Tongue (tissue), 3 donors: Measurements from ENCODE around the gene PDGFRB. TPM values are rescaled to one million over a fixed set of nuclear protein-coding genes. Genes with fewer than 3 reads are reported as not detected.

Experiments
- DNase-seq: peaks from one replicate; pipeline ENCODE4 v3.0.0-alpha.2; 2015
- small RNA-seq: library from RNA; depleted of rRNA; stranded (forward); fragments of <200 nt; gene quantifications from one replicate; pipeline ENCODE3, GENCODE V24; 2014; ENCODE audit warnings: low replicate concordance
- total RNA-seq: library from RNA; depleted of rRNA; stranded (reverse); fragments of >200 nt; gene quantifications from one replicate; pipeline ENCODE4 v1.2.3, GENCODE V29; 2014

PDGFRB gene
- total RNA-seq, 1 donor from 2014 or later: 129 TPM

- DNase-seq: no peak
Observed at GRCh38 chr5:150065886-150066285, 89.8 kb downstream of the PDGFRB start.

GRCh38 chr5:150065346-150065745 lies 90.3 kb downstream of the PDGFRB start:
- DNase-seq: no peak

GRCh38 chr5:150064681-150065220 lies 90.9 kb downstream of the PDGFRB start:
- no peak for DNase-seq

Small RNA genes within 50 kb of the gene (small RNA-seq; reads per million reads assigned to genes)
- gene RF00019: not detected

Other genes starting within 250 kb of the PDGFRB start
- 0.31 TPM for gene PDE6A, start 211.1 kb downstream of the PDGFRB start, total RNA-seq
- gene SLC26A2, start 195.1 kb downstream of the PDGFRB start, total RNA-seq: 20.1 TPM
- 2.1 TPM for gene TIGD6, start 155.2 kb downstream of the PDGFRB start, total RNA-seq
- gene HMGXB3, start 155.1 kb downstream of the PDGFRB start, total RNA-seq: 22.7 TPM
- gene CSF1R, start 69.3 kb downstream of the PDGFRB start, total RNA-seq: 21.6 TPM
- gene CDX1, start 10.9 kb upstream of the PDGFRB start, total RNA-seq: 0.31 TPM
- gene SLC6A7, start 34.2 kb upstream of the PDGFRB start, total RNA-seq: not detected
- 42.6 TPM for gene CAMK2A, start 133.9 kb upstream of the PDGFRB start, total RNA-seq
- 18.9 TPM for gene ARSI, start 147.1 kb upstream of the PDGFRB start, total RNA-seq
- 17.2 TPM for gene TCOF1, start 201.9 kb upstream of the PDGFRB start, total RNA-seq